Skin of body (tissue), 2 donors: Measurements from ENCODE around the gene GBF1. TPM values are rescaled to one million over a fixed set of nuclear protein-coding genes. Genes with fewer than 3 reads are reported as not detected.

Source experiments
- DNase-seq: peaks from one replicate; lab custom pipeline; 2025; lab: John Stamatoyannopoulos, UW
- total RNA-seq: library from RNA; depleted of rRNA; stranded (reverse); fragments of >200 nt; gene quantifications from one replicate; pipeline ENCODE4 v1.2.3, GENCODE V29; 2014

Gene GBF1
- total RNA-seq, 1 donor from 2014 or later = 22.8 TPM

DNA sequence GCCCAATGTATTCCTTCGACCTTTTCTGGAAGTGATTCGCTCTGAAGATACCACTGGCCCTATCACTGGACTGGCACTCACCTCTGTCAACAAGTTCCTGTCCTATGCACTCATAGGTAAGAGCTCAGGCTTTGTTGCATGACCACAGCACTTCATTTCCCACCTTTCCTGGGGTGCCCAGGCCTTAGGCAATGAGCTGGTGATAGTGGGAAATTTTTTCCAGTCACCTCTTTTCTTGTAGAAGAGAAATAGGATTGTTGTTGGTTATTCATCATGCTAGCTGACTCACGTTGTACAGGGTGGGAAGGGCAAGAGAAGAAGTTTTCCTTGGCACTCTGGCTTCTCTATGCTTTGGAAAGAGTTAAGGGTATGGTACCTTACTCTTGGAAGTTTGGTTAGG is 98.7 kb downstream of the GBF1 start:
- DNase-seq = no peak

DNA sequence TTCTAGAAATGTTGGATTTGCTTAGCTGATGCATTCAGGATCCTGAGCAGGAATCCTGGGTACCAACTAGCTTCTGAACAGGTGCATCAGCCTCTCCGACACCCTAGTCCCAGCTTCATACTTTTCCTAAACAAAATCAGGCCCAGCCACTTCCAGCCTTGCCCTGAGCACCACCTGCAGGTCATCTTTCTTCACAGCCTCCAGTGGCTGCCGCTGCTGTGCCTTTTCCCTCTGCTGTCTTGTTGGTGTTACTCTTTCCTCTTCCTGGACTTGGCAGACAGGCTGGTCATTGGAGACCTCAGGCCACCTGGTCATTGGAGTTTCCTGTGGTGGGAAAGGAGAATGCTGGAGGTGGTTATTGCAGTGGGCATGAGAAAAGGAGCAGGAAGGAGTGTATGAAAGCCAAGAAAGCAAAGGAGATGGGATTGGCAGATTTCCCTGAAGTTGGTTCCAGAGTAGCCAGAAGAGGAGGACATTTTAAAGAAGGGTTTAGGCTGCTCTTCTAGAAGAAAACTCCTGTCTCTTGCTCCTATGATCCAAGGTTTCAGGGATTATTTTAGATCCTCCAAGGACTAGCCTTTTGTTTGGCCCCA is 102.0 kb downstream of the GBF1 start:
- DNase-seq = no peak

DNA sequence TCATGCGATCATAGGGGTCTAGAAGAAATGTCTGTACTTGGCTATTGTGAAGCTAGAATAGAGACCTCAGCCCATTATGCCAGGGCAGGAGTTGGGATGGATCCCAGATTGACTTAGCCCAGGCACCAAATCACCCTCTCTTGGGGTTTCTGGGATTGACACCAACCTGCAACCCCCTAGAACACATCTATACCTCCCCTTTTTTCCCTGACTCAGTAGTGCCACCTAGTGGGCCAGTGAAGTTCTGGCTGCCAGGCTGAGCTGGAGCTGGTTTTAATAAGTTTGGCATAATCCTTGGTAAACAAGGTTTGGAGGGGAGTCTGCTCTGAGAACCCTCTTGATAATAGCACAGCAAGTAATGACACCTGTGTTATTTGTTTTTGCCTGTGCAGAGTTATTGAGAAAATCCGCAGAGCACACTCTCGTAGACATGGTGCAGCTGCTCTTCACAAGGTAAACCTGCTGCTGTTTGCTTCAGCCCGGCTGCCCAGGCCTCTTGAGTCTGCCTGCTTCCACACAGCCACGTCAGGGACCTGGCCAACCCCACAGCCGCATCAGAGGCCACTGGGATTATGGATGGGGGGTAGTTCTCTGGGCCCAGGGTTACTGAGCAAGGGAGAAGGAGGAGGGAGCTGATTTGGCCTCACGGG is 106.9 kb downstream of the GBF1 start:
- DNase-seq = peak; percentile 23

DNA sequence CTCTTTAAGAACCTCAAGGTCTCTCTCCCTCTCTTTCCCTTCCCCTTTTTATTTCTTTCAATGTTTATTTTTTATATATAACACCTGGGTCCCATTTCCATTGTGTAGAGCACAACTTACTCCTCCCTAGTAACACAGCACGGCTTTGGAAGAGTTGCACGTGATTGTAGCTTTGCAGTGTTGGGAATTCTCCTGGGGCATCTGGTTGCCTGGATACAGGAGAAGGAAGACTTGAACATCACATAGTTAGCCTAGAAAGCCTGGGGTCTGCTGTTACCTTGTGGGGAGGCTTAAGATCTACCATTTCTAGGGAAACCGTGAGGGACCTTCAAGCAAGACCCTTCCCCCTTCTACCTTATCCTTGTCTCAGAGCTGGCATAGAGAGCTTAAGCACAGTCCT is 109.1 kb downstream of the GBF1 start:
- no peak for DNase-seq

DNA sequence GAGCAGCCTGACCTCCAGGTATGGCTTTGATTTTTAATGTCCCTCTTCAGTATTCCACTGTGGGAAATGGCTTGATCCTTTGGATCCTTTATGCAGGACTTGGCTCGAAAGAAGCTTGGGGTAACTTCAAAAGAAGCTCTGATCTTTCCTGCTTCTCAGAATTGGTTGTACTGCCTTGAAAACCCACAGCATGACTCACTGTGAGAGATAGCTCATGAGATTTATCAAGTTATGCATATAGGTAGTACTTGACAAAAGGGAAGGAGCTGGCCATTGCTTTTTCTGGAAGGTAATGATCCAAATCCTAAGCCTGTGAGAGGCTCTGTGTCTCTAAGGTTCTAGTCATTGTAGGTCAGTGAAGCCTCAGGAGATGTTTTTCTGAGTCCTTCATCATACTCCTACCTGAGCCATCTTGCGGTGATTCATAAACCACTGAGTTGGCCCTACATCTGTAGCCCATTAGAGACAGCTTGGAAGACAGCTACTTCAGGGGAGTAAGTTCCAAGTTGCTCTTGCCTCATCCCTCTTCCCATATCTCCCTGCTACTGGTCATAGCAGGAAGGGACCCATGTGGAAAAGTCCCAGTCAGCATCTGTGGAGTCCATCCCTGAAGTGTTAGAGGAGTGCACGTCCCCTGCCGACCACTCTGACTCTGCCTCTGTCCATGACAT is 113.5 kb downstream of the GBF1 start:
- DNase-seq = no peak

DNA sequence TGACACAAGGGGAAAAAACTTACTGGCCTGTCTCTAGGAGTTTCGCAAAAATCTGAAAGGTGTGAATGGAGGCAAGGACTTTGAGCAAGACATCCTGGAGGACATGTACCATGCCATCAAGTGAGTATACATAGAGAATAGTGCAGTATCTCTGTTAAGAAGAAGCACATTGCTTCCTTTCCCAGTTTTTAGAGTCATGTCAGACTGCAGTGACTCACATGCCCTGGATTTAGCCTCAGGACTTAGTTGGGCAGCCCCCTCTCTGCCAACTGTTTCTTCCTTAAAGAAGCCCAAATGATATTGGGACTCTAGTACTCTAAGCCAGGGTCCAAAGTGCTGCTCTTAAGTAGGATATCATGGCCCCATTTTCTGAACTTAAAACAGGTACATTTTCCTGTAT is 122.1 kb downstream of the GBF1 start:
- no peak for DNase-seq

DNA sequence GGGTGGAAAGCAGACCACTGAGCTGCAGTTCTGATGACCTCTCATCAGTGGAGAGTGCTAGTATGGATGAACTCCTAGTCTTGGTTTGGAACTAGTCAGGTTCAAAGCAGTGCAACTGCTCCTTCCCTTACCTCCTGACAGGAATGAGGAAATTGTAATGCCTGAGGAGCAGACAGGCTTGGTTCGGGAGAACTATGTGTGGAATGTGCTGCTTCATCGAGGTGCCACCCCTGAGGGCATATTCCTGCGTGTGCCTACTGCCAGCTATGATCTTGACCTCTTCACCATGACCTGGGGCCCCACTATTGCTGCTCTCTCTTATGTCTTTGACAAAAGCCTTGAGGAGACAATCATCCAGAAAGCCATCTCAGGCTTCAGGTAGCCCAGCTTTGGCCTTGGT is 122.7 kb downstream of the GBF1 start:
- DNase-seq = no peak

DNA sequence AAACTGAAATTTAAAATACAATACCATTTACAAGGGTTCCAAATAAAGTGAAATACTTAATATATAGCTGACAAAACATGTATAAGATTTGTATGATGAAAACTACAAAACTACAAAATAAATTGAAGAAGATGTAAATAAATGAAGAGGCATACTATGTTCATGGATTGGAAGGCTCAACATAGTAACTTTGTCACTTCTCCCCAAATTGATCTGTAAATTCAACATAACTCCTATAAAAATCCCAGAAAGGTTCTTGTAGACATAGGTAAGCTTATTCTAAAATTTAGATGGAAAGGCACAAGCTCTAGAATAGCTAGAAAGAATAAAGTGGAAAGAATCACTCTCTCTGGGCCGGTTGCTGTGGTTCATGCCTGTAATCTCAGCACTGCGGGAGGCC is 126.0 kb downstream of the GBF1 start:
- no peak for DNase-seq

DNA sequence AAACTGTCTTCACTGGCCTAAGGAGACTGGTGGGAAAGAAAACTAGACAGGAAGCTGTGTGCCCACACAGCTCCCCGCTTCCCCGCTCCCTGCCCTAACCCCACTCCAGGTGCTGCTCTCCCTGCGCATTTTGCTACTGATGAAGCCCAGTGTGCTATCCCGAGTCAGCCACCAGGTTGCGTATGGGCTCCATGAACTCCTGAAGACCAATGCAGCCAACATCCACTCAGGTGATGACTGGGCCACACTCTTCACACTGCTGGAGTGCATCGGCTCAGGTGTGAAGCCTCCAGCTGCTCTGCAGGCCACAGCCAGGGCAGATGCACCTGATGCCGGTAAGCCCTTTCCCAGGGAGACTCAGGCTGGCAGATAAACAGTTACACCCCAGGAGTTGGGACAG is 129.9 kb downstream of the GBF1 start:
- DNase-seq = no peak

DNA sequence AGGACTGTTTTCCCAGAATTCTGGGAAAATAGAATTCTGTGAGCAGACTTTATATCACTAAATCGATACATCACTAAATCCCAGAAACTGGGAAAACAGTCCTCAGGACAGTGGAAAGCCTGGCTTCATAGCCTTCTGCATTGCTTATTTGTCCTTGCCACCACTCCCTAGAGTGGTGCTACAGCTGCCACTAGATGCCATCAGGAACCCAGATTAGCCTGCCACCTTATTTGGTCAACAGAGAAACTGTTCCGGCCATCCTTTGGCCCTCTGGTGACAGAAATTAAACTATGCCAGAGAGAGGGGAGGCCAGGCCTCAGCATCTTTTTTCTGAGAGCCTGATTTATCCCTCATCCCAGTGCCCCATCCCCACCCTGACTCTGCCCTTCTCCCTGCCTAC is 130.5 kb downstream of the GBF1 start:
- DNase-seq = no peak

DNA sequence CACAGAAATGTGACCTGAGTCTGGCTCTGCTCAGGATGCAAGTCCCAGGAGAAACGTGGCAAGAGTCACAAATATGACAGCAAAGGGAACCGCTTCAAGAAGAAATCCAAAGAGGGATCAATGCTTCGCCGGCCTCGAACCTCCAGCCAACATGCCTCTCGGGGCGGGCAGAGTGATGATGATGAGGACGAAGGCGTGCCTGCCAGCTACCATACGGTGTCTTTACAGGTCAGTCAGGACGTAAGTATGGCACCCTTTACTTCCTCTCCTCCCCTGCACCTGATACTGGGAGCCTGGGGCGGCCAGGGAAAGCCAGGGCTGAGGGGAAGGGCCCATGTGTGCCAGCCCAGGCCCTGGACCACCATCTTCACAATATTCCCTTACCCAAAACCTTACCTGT is 131.6 kb downstream of the GBF1 start:
- DNase-seq = no peak

DNA sequence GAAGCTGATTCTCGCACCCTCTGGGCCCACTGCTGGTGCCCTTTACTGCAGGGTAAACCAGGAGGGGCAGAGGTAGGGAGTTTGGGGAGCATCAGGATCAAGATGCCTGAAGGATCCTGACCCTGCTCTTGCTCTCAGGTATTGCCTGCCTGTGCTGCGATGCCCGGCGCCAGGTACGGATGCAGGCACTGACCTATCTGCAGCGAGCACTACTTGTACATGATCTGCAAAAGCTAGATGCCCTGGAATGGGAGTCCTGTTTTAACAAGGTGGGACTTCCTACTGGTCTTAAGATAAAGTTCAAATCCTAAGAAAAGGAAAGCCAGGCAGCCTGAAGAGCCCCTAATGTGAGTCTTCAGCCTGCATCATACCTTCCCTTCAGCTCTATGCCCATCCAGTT is 134.1 kb downstream of the GBF1 start:
- no peak for DNase-seq

DNA sequence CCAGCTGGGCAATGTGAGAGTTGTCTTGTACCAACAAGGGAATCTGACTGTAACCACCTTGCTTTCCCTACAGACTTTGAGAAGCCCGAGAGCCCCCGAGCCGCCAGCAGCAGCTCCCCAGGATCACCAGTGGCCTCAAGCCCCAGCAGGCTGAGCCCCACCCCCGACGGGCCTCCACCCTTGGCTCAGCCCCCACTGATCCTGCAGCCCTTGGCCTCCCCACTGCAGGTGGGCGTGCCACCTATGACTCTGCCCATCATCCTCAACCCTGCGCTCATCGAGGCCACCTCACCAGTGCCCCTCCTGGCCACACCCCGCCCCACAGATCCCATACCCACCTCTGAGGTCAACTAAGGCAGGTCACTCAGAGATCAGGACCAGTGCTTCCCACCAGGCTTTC is 136.7 kb downstream of the GBF1 start:
- DNase-seq = no peak

DNA sequence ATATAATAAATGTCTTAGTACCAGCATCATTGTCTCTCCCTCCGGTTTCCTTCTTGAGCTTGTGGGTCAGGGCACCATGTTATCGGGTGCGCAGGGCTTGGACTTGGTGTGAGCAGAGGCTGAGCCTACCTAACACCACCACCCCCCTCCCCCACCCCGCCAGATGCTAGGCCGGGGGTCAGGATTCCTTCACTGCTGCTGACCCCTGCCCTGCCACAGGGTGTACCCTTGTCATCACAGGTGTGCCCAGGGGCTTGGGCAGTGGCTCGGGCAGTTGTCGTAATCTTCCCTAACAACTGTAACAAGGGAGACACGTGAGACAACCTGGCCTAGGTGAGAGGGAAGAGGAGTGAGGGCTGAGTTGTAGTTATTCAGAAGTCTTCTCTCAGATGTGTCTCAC is 137.5 kb downstream of the GBF1 start:
- no peak for DNase-seq

DNA sequence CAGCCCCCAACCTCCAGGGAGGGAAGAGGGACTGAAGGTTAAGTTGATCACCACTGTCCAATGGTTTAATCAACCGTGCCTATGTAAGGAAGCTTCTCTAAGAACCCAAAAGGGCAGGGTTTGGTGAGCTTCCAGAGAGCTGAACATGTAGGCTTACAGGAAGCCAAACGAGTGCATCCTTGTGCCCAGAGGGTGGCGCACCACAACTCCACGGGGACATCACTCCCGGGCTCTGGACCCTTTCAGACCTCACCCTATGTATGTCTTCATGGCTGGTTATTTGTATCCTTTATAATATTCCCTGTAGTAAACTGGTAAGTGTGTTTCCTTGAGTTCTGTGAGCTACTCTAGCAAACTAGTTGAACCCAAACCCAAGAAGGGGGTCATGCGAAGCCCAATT is 138.7 kb downstream of the GBF1 start:
- no peak for DNase-seq

DNA sequence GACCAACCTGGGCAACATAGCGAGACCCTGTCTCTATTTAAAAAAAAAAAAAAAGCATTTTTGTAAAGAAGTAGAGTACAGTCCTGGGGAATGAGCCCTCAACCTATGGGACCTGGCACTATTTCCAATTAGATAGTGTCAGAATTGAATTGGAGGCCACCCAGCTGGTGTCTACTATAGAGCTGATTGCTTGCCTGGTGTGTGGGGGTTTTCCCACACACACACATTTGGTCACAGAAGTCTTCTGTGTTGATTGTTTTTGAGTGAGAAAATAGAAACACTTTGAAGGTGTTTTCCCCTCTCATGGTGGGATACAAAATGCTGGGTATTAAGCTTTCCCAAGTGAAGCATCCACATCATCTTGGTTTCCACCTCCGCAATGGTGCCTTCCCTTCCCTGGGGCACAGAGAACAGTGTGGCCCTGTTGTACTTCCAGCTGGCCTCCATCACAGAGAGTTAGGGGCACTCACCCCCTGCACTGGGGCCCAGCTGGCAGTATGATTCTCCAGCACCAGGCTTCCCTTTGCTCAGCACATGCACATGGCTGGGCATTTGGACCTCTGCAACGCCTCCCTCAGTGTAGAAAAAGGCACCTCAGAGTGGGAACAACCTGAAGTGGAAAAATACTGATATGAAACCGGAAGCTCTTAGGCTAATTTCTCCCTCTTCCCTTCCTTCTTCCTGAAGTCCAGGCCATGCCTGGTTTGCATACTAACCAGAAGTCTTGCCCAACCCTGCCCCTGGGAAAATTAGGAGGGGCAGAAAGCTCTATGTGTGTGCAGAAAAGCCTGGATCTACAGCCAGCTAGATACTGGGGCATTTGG is 139.5 kb downstream of the GBF1 start:
- DNase-seq = no peak

DNA sequence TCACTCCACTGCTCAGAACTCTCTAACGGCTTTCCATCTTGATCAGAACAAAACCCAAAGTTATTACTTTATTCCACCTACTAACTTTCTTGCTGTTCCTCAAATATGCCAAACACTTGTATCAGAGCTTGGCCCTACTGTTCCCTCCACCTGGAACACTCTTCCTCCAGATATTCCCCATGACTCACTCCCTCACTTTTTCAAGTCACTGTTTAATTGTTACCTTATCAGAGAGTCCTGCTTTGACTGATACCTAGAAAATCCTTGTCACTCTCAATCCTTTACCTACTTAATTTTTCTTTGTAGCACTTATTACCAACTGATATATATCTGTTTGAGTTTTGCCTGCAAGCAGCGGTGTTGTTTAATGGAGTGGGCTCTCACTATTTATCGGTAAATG is 144.6 kb downstream of the GBF1 start:
- DNase-seq = no peak

DNA sequence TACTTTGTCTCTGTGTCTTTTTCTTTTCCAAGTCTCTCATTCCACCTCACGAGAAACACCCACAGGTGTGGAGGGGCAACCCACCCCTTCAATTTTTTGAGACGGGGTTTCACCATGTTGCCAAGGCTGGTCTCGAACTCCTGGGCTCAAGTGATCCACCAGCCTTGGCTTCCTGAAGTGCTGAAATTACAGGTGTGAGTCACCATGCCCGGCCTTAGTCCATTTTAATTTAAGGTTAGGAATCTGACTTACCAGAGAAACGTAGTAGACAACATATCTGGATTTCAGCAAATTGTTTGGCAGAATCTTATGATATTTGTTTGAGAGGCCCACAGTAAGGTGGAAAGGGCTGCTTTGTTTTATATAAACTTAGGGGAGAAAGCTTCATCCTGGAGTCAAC is 147.0 kb downstream of the GBF1 start:
- DNase-seq = no peak

DNA sequence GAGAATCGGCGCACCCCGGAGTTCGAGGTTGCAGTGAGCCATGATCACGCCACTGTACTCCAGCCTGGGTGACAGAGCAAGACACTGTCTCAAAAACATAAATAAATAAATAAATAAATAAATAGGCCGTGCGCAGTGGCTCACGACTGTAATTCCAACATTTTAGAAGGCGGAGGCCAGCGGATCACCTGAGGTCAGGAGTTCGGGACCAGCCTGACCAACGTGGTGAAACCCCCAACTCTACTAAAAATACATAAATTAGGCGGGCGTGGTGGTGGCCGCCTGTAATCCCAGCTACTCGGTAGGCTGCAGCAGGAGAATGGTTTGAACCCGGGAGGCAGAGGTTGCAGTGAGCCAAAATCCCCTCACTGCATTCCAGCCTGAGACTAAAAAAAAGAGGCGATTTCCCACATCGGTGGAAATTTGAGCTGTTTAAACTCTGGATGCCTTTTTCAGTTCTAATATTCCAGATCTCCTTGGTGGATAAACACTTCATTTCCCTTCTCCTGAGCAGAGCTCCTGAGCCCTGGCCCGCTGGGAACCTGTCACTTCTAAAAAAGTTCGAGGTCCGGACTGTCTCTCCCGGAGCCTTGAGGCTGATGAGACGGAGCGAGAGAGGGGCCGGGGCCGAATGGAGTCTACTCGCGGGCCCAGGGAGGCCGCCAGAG is 148.2 kb downstream of the GBF1 start:
- no peak for DNase-seq

DNA sequence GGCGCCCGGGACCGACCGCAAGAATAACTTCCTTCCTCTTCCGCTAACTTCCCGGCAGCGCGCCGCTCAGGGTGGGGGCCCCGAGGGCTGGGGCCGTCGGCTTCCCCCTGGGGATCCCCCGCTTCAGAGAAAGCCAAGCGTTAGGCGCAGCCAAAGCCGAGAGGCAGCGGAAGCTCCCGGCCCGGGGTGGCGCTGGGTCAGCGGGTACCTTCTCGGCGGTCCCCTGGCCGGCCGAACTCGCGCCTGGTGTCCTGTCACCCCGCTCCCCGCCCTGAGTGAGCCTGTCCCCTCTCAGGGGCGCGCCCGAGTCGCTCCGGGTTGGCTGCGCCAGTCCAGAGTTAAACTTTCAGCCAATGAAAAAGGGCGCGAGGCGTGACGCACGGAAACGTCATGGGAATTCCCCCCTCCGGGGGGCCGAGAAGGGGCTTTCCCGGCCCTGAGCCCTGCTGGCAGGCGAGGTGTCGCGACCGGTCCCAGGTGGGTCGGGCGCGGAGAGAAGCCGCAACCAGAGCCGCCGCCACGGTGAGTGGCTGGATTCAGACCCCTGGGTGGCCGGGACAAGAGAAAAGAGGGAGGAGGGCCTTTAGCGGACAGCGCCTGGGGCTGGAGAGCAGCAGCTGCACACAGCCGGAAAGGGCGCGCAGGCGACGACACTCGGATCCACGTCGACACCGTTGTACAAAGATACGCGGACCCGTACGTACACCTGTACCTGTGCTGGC is 148.9 kb downstream of the GBF1 start:
- peak; percentile 94 for DNase-seq

DNA sequence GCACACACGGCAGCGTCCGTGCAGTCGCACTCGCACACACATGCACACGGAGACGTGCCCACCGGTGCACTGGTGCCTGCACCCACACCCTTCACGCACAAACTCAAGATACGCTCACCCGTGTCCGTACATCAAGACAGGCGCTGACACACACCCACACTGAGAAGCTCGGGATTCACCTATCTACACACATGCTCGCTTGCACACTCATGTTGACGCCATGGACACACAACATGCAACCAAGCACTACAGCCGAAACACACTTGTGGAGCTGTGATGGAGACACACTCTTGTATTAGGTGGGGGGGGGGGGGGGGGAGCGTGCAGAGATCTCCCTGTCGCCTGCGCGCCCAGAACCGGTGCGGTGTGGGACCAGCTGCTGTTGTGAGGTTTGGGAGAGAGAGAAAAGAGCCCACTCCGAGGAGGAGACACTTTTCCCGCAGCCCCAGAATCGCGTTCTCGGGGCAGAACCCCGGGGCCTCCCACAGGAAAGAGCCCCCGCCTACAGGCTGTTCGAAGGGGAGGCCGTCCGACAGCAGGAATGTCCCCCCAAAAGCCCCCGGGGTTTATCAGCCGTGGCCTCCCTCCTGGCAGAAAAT is 149.6 kb downstream of the GBF1 start:
- peak; percentile 75 for DNase-seq
